GM12875 (cell line): ENCODE measurements around the gene NRL.

Experiments
- H3K4me3 ChIP-seq: one replicate; pipeline ENCODE4 v1.5.1; 2011; ENCODE audit warnings: low read depth, low read length, control low read depth
- TF ChIP-seq, protein P1 (sequence below): IDR thresholded peaks from 2 replicates; pipeline ENCODE4 v1.5.1; 2011; ENCODE audit warnings: low read depth, mild to moderate bottlenecking, control low read depth, inconsistent platforms, low read length, moderate library complexity, borderline replicate concordance; ENCODE audit not compliant: insufficient read depth

NRL gene

DNA sequence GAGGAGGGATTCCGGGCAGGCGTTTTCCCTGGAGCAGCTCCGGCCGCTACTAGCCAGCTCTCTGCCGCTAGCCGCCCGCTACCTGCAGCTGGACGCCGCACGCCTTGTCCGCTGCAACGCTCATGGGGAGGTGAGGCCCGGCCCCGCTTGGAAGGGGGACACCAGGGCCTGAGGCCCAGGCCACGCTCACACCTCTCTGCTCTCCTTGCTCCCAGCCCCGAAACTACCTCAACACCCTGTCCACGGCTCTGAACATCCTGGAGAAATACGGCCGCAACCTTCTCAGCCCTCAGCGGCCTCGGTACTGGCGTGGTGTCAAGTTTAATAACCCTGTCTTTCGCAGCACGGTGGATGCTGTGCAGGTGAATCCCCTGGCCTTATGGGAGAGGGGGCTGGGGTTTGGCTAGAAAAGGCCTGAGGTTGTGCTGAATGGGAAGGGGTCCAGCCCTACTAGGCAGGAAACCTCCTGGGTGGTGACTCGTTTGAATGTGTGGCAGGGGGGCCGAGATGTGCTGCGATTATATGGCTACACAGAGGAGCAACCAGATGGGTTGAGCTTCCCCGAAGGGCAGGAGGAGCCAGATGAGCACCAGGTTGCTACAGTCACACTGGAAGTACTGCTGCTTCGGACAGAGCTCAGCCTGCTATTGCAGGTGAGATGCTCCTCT is 33.1 kb upstream of the NRL start:
- TF ChIP-seq, protein P1, sequence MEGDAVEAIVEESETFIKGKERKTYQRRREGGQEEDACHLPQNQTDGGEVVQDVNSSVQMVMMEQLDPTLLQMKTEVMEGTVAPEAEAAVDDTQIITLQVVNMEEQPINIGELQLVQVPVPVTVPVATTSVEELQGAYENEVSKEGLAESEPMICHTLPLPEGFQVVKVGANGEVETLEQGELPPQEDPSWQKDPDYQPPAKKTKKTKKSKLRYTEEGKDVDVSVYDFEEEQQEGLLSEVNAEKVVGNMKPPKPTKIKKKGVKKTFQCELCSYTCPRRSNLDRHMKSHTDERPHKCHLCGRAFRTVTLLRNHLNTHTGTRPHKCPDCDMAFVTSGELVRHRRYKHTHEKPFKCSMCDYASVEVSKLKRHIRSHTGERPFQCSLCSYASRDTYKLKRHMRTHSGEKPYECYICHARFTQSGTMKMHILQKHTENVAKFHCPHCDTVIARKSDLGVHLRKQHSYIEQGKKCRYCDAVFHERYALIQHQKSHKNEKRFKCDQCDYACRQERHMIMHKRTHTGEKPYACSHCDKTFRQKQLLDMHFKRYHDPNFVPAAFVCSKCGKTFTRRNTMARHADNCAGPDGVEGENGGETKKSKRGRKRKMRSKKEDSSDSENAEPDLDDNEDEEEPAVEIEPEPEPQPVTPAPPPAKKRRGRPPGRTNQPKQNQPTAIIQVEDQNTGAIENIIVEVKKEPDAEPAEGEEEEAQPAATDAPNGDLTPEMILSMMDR: no peak
- H3K4me3 ChIP-seq: peak overlapping the region; percentile 63

DNA sequence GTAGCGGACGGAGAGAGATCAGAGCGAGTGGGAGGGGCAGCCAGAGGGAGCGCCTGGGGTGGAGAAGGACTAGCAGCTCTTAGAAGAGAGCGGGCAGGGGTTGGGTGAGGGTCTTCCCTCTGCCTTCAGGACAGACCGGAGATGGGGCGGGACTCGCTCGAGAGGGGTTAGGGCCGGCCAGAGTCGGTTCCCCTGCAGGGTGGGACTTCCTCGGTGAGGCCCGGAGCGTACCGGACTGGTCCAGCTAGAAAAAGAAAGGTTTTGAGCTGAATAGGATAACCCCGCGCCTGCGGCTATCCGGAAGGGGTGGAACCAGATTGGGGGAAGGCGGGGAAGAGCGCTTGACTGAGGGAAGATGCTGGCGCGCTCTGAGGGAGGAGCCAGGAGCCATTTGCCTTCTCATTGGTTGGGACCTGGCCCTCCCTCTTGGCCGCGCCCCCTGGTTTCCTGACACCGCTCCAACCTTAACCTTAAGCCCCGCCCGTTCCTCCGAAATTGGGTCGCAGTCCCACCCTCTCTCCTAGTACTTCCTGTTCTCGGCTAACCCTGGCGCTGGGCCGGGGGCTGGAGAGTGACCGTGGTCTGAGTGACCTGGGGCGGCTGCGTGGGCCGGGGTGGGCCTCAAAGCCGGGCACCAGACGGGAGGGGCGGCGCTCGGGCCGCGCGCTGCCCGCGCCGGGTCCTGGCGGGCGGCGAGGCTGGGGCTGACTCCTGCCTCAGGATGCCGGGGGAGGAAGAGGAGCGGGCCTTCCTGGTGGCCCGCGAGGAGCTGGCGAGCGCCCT is 32.4 kb upstream of the NRL start, which contains the start of gene RNF31:
Gene RNF31 (plus strand): TSS at position 521 of the 783 bp plus-strand sequence. CDS start 201 bp downstream, at position 722.
- H3K4me3 ChIP-seq: peak within 1 kb of the TSS; percentile 63
- TF ChIP-seq, protein P1: no peak

DNA sequence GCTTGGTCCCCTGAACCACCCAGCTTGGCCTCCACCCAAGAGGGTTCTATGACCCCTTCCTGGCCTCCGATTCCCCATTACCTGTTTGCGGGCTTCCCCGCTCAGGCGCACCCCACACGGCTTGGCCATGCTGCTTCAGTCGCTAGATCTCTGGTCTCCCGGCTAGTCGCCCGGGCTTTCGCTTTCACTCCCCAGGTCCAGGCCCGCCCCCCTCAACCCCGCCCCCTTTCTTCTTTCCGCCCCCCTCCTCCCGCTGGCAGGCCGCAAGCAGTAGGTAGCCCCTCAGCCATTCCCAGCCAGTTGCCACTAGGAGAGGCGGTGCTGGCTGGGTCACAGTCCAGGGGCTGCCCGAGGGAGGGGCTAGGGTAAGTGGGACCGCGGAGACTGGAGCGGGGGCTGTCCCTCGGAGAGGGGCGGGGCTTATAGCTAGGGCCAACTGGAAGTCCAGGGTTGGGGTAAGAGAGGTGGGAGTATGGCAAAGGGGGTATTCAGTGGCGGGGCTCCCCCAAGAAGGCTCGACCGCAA is 31.8 kb upstream of the NRL start, which contains the start of gene PSME2:
Gene PSME2 (minus strand): TSS at position 158 of the 525 bp plus-strand sequence. CDS start 29 bp downstream, at position 129.
- TF ChIP-seq, protein P1: no peak
- peak within 1 kb of the TSS; percentile 63 for H3K4me3 ChIP-seq

DNA sequence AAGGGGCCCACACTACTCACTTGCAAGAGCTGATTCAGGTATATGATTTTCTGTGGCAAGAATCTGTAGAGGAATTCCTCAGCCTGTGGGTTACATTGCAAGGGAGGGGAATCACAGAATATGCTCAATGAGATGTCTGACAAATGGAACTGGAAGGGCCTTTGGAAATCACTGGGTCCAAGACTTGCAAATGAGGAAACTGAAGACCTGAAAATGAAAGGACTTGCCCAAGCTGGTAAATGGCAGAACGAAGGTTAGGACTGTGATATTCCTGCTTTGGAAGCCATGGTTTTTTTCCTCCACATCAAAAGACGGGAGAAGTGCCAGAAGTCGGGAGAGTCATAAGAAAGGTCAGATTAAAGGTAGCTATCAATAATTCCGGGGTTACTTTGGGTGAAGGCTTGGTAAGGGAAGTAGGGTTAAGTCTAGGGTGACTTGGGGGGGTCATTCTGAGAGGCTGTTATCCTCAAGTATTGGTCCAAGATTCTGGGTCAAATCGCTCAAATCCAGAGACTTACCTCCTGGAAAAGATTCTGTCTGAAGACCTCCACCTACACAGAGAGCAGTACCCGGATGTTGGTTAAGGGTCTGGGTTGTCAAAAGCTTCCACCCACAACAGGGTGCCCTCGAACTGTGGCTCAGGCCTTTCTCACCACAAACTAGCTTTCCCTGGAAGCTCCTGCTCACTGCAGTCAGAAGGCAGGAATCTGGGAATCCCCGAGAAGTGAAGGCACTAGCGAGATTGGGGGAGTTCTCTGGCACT is 31.1 kb upstream of the NRL start:
- TF ChIP-seq, protein P1: no peak
- H3K4me3 ChIP-seq: peak overlapping the region; percentile 53

DNA sequence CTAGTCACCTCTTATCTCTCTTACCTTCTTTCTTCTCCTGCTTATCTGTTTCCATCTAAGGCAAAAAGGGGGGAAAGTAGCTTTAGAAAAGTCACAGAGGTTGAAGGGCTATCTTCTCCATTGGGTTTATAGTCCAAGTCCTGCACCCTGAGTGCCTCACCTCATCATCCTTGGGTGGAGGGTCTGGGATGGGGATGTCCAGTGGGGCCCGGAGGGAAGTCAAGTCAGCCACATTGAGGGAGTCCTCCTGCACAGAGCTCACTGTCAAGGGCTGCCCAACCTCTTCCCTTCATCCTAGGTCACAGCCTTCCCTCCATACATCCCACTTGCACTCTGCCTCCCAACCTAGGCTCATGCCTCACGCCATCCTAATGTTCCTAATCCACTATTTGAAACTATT is 30.5 kb upstream of the NRL start:
- H3K4me3 ChIP-seq: peak overlapping the region; percentile 53
- TF ChIP-seq, protein P1: no peak

DNA sequence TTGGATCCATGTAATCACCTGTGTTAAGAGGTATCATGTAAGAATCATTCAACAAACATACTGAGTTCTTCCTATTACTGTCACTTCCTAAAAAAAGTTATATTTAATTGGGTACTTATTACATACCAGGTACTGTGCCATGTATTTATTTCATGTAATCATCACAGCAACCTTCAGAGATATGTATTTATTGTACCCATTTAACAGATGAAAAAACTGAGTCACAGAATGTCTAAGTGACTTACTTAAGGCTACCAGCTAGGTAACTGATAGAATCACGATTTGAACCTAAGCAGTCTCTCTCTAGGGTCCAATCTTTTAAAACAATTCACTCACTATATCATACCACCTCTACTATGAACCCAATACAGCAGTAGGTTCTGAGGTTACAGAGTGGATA is 29.7 kb upstream of the NRL start:
- TF ChIP-seq, protein P1: no peak
- H3K4me3 ChIP-seq: no peak overlapping the region
